Esophagus squamous epithelium (tissue), 4 donors: ENCODE results near the gene POLA1.

Experiments
- CTCF ChIP-seq, 6 experiments: fragments of 450-650 bp in 4 of 6; fragments of 200-600 bp in 2 of 6; sonication (generic) in 2 of 6; IDR thresholded peaks; one replicate each; pipeline ENCODE4 v1.5.1; 2016 to 2019; ENCODE audit warnings: antibody characterized with exemption in 6 of 6, mild to moderate bottlenecking in 4 of 6, moderate library complexity in 4 of 6
- POLR2A ChIP-seq, 4 donors: fragments of 450-650 bp; IDR thresholded peaks; one replicate each; pipeline ENCODE4 v1.6.1; 2017; ENCODE audit warnings: antibody characterized with exemption in 4 of 4, mild to moderate bottlenecking in 4 of 4, moderate library complexity in 3 of 4

- TF ChIP-seq POLR2A (IDR thresholded peaks at IDR 0.05) (no peak), CTCF (IDR thresholded peaks at IDR 0.05) (no peak)
Observed at GRCh38 chrX:24928114-24928513, 234.4 kb downstream of the POLA1 start.
